Endodermal cell (in vitro differentiated cells): ENCODE results near the gene WWC2. TPM values are rescaled to one million over a fixed set of nuclear protein-coding genes. Genes with fewer than 3 reads are reported as not detected.

Experiments used
- DNase-seq: peaks from one replicate; pipeline ENCODE4 v3.0.0-alpha.2; 2017
- H3K27ac ChIP-seq: 2 replicates; pipeline ENCODE4 v1.5.1; 2013; ENCODE audit warnings: mild to moderate bottlenecking, low read depth, low read length, moderate library complexity
- H3K27me3 ChIP-seq: 2 replicates; pipeline ENCODE4 v1.6.1; 2013; ENCODE audit warnings: mild to moderate bottlenecking, low read length, moderate library complexity; ENCODE audit not compliant: insufficient read depth, control insufficient read depth, poor library complexity, severe bottlenecking
- H3K36me3 ChIP-seq: 2 replicates; pipeline ENCODE4 v1.7.0; 2013; ENCODE audit warnings: mild to moderate bottlenecking, low read length, moderate library complexity; ENCODE audit not compliant: control insufficient read depth, insufficient read depth
- H3K4me1 ChIP-seq: one replicate; pipeline ENCODE4 v1.7.0; 2013; ENCODE audit warnings: low read length; ENCODE audit not compliant: control insufficient read depth, insufficient read depth
- H3K4me3 ChIP-seq: 2 replicates; pipeline ENCODE4 v1.5.1; 2013; ENCODE audit warnings: mild to moderate bottlenecking, low read length, moderate library complexity
- H3K9ac ChIP-seq: 2 replicates; pipeline ENCODE4 v1.6.1; 2013; ENCODE audit warnings: mild to moderate bottlenecking, low read length, moderate library complexity; ENCODE audit not compliant: poor library complexity, severe bottlenecking; ENCODE audit errors: extremely low read depth
- H3K9me3 ChIP-seq: 2 replicates; pipeline ENCODE4 v1.6.1; 2013; ENCODE audit warnings: mild to moderate bottlenecking, low read length, moderate library complexity; ENCODE audit not compliant: control insufficient read depth
- H3K27ac Mint-ChIP-seq: 2 replicates; pipeline ENCODE4 v1.8.0; 2020; ENCODE audit warnings: mixed read lengths
- H3K27me3 Mint-ChIP-seq: 2 replicates; pipeline ENCODE4 v1.8.0; 2021; ENCODE audit warnings: mild to moderate bottlenecking, mixed read lengths; ENCODE audit not compliant: insufficient read depth
- H3K36me3 Mint-ChIP-seq: 2 replicates; pipeline ENCODE4 v1.8.0; 2020; ENCODE audit warnings: low read depth, mixed read lengths
- H3K4me1 Mint-ChIP-seq: 2 replicates; pipeline ENCODE4 v1.8.0; 2020; ENCODE audit warnings: mixed read lengths
- H3K4me3 Mint-ChIP-seq: 2 replicates; pipeline ENCODE4 v1.8.0; 2020; ENCODE audit warnings: mild to moderate bottlenecking, moderate library complexity, mixed read lengths
- H3K9me3 Mint-ChIP-seq: 2 replicates; pipeline ENCODE4 v1.8.0; 2020; ENCODE audit warnings: mild to moderate bottlenecking, mixed read lengths
- CTCF ChIP-seq: fragments of 200-600 bp; sonication (generic); conservative IDR thresholded peaks from 2 replicates; pipeline ENCODE4 v1.5.0; 2021; ENCODE audit warnings: antibody characterized with exemption, mild to moderate bottlenecking
- WGBS, 2 experiments: methylation state at CpG; one replicate each; pipeline versions ENCODE4 v1.1.5 to v1.1.7; 2013; ENCODE audit warnings: missing lambda C conversion rate in 2 of 2, mixed read lengths in 1 of 2; ENCODE audit not compliant: insufficient coverage in 1 of 2, insufficient read length in 1 of 2; 5-methylcytosine and 5-hydroxymethylcytosine counted together
- total RNA-seq, 2 donors: library from RNA; stranded (reverse); fragmentation: NEBNext Ultra II Directional in 1 of 2; extraction: Animal tissue kit (Norgen Biotek cat#: 25700) in 1 of 2; gene quantifications; 2 replicates in 1 of 2; 3 replicates in 1 of 2; pipeline ENCODE4 v1.2.1, GENCODE V29; 2021

Gene WWC2
- total RNA-seq, 2 donors from 2014 or later, result 98.2 to 108 TPM

- 89 to 91% methylated on average over 5 to 11 of the region's 11 CpGs for WGBS, 2 experiments
- Histone ChIP-seq H3K36me3 (no peaks in the 10 kb centered on the region), H3K9ac (no peak overlapping the region), H3K4me1 (peaks cover 13% of the 10 kb centered on the region), H3K27ac (no peak overlapping the region), H3K27me3 (no peaks in the 10 kb centered on the region), H3K9me3 (peaks cover 33% of the 10 kb centered on the region), H3K4me3 (no peak overlapping the region)
- DNase-seq, result no peak
- H3K9me3 Mint-ChIP-seq, result peaks cover 21% of the 10 kb centered on the region
- no peaks in the 10 kb centered on the region for H3K36me3 Mint-ChIP-seq
- H3K27ac Mint-ChIP-seq, result no peak overlapping the region
- no peak overlapping the region for H3K4me3 Mint-ChIP-seq
- TF ChIP-seq CTCF, result no peak
- peaks cover 19% of the 10 kb centered on the region for H3K4me1 Mint-ChIP-seq
- H3K27me3 Mint-ChIP-seq, result peaks cover 4% of the 10 kb centered on the region
Measured at GRCh38 chr4:183332447-183332846, 233.4 kb downstream of the WWC2 start.

- no peak for TF ChIP-seq CTCF
- Histone ChIP-seq H3K9me3 (peaks cover 25% of the 10 kb centered on the region), H3K4me1 (peaks cover 13% of the 10 kb centered on the region), H3K27ac (no peak overlapping the region), H3K36me3 (no peaks in the 10 kb centered on the region), H3K27me3 (no peaks in the 10 kb centered on the region), H3K4me3 (no peak overlapping the region), H3K9ac (no peak overlapping the region)
- Mint-ChIP-seq H3K27me3 (peaks cover 4% of the 10 kb centered on the region), H3K27ac (no peak overlapping the region), H3K4me3 (no peak overlapping the region), H3K36me3 (no peaks in the 10 kb centered on the region), H3K9me3 (peaks cover 19% of the 10 kb centered on the region), H3K4me1 (peaks cover 19% of the 10 kb centered on the region)
- no peak for DNase-seq
- WGBS, 2 experiments, result 95 to 96% methylated on average over 9 of the region's 9 CpGs
Measured at GRCh38 chr4:183333202-183333601, 234.1 kb downstream of the WWC2 start.

- H3K4me1 Mint-ChIP-seq, result peaks cover 16% of the 10 kb centered on the region
- Histone ChIP-seq H3K9me3 (peaks cover 17% of the 10 kb centered on the region), H3K9ac (no peak overlapping the region), H3K36me3 (no peaks in the 10 kb centered on the region), H3K4me1 (peaks cover 13% of the 10 kb centered on the region), H3K27me3 (no peaks in the 10 kb centered on the region), H3K4me3 (no peak overlapping the region), H3K27ac (no peak overlapping the region)
- no peak for TF ChIP-seq CTCF
- 97 to 100% methylated on average over 4 to 5 of the region's 6 CpGs for WGBS, 2 experiments
- no peaks in the 10 kb centered on the region for H3K36me3 Mint-ChIP-seq
- H3K27ac Mint-ChIP-seq, result no peak overlapping the region
- H3K27me3 Mint-ChIP-seq, result peaks cover 4% of the 10 kb centered on the region
- no peak overlapping the region for H3K4me3 Mint-ChIP-seq
- H3K9me3 Mint-ChIP-seq, result peaks cover 12% of the 10 kb centered on the region
- DNase-seq, result no peak
Measured at GRCh38 chr4:183333983-183334382, 234.9 kb downstream of the WWC2 start.
